GM23338 (cell line): Measurements from ENCODE around the gene EPHA5. TPM values are rescaled to one million over a fixed set of nuclear protein-coding genes. Genes with fewer than 3 reads are reported as not detected.

Experiments used
- ATAC-seq: fragments of 200-7000 bp; cut with Tn5 transposase; 3 replicates; pipeline ENCODE4 v1.9.1; 2020
- DNase-seq: peaks from one replicate; pipeline ENCODE4 v3.0.0-alpha.2; 2015; ENCODE audit warnings: low spot score
- H2AFZ ChIP-seq: fragments of 200-600 bp; sonication (generic); 2 replicates; pipeline ENCODE4 v1.8.0; 2016; ENCODE audit warnings: antibody characterized with exemption, mild to moderate bottlenecking, moderate library complexity
- H3F3A ChIP-seq: fragments of 200-600 bp; sonication (generic); replicated peaks from 2 replicates; pipeline ENCODE4 v1.8.0; 2017; ENCODE audit warnings: antibody characterized with exemption, mixed run types, low read depth
- H3K27ac ChIP-seq: fragments of 200-600 bp; sonication (generic); 2 replicates; pipeline ENCODE4 v1.6.1; 2016; ENCODE audit warnings: low read depth
- H3K27me3 ChIP-seq: fragments of 200-600 bp; sonication (generic); 2 replicates; pipeline ENCODE4 v1.8.0; 2016; ENCODE audit warnings: mild to moderate bottlenecking, mixed run types, moderate library complexity; ENCODE audit not compliant: insufficient read depth
- H3K36me3 ChIP-seq: fragments of 200-600 bp; sonication (generic); 2 replicates; pipeline ENCODE4 v1.8.0; 2016; ENCODE audit warnings: mild to moderate bottlenecking; ENCODE audit not compliant: insufficient read depth
- H3K4me1 ChIP-seq: fragments of 200-600 bp; sonication (generic); 2 replicates; pipeline ENCODE4 v1.8.0; 2016; ENCODE audit warnings: mild to moderate bottlenecking, moderate library complexity; ENCODE audit not compliant: insufficient read depth
- H3K4me2 ChIP-seq: fragments of 200-600 bp; sonication (generic); 2 replicates; pipeline ENCODE4 v1.7.1; 2017; ENCODE audit warnings: mixed run types
- H3K4me3 ChIP-seq: fragments of 200-600 bp; sonication (generic); 2 replicates; pipeline ENCODE4 v1.6.1; 2016; ENCODE audit warnings: mixed run types
- H3K79me2 ChIP-seq: fragments of 200-600 bp; sonication (generic); replicated peaks from 2 replicates; pipeline ENCODE4 v1.8.0; 2017; ENCODE audit warnings: mild to moderate bottlenecking; ENCODE audit not compliant: insufficient read depth
- H3K9me2 ChIP-seq: fragments of 200-600 bp; sonication (generic); 2 replicates; pipeline ENCODE4 v1.8.0; 2017; ENCODE audit not compliant: insufficient read depth
- H4K20me1 ChIP-seq: fragments of 200-600 bp; sonication (generic); replicated peaks from 2 replicates; pipeline ENCODE4 v1.8.0; 2017; ENCODE audit warnings: mild to moderate bottlenecking; ENCODE audit not compliant: insufficient read depth
- H3K27ac Mint-ChIP-seq: 2 replicates; pipeline ENCODE4 v1.8.0; 2020; ENCODE audit warnings: inconsistent platforms, mild to moderate bottlenecking, moderate library complexity, mixed read lengths
- H3K27me3 Mint-ChIP-seq: 3 replicates; pipeline ENCODE4 v1.8.0; 2022; ENCODE audit warnings: low read depth, mild to moderate bottlenecking, moderate library complexity, mixed read lengths, inconsistent platforms; ENCODE audit not compliant: insufficient read depth, poor library complexity
- H3K36me3 Mint-ChIP-seq: 3 replicates; pipeline ENCODE4 v1.8.0; 2021; ENCODE audit warnings: low read depth, mild to moderate bottlenecking, inconsistent platforms, moderate library complexity, mixed read lengths
- H3K4me1 Mint-ChIP-seq: 3 replicates; pipeline ENCODE4 v1.8.0; 2020; ENCODE audit warnings: mild to moderate bottlenecking, inconsistent platforms, mixed read lengths
- H3K4me3 Mint-ChIP-seq: 3 replicates; pipeline ENCODE4 v1.8.0; 2021; ENCODE audit warnings: moderate library complexity, mild to moderate bottlenecking, inconsistent platforms, mixed read lengths
- H3K9me3 Mint-ChIP-seq: 3 replicates; pipeline ENCODE4 v1.8.0; 2020; ENCODE audit warnings: moderate library complexity, mild to moderate bottlenecking, inconsistent platforms, mixed read lengths
- CREB1 ChIP-seq: fragments of 250-450 bp; sonication (Bioruptor Pico); IDR thresholded peaks from 2 replicates; pipeline ENCODE4 v1.5.0; 2020; ENCODE audit warnings: low read depth, mild to moderate bottlenecking, moderate library complexity
- EZH2 ChIP-seq: fragments of 200-600 bp; sonication (generic); IDR thresholded peaks from one replicate; pipeline ENCODE4 v1.8.0; 2017; ENCODE audit warnings: antibody characterized with exemption, mild to moderate bottlenecking, low read depth; ENCODE audit not compliant: unreplicated experiment
- JUNB ChIP-seq: IDR thresholded peaks from one replicate; pipeline ENCODE4 v1.6.1; 2016; ENCODE audit warnings: antibody characterized with exemption; ENCODE audit not compliant: unreplicated experiment
- REST ChIP-seq: IDR thresholded peaks from one replicate; pipeline ENCODE4 v1.6.1; 2018; ENCODE audit warnings: antibody characterized with exemption; ENCODE audit not compliant: unreplicated experiment
- ZNF114 ChIP-seq: fragments of 250-450 bp; sonication (Bioruptor Pico); IDR thresholded peaks from 2 replicates; pipeline ENCODE4 v1.5.0; 2020; ENCODE audit warnings: mild to moderate bottlenecking, moderate library complexity
- ZNF462 ChIP-seq: fragments of 250-450 bp; sonication (Bioruptor Pico); IDR thresholded peaks from 2 replicates; pipeline ENCODE4 v1.5.0; 2020; ENCODE audit warnings: mild to moderate bottlenecking, moderate library complexity
- polyA plus RNA-seq: library from polyadenylated mRNA; unstranded; fragments of >200 nt; fragmentation: Nextera tagmentation; extraction: Ambion mirVana; gene quantifications from 2 replicates; pipeline ENCODE4 v1.2.1, GENCODE V29; 2016
- total RNA-seq: library from RNA; depleted of rRNA; stranded (reverse); fragments of >200 nt; shearing (Covaris generic); gene quantifications from 2 replicates; pipeline ENCODE4 v1.2.3, GENCODE V29; 2014

The EPHA5 gene
- total and polyA plus RNA-seq, 2 experiments from 2014 or later, result 0.05 to 0.24 TPM

GRCh38 chr4:65635051-65635821, 35.1 kb downstream of the EPHA5 start:
- Mint-ChIP-seq H3K9me3 (no peaks in the 10 kb centered on the region), H3K27ac (peak overlapping the region; percentile 86), H3K4me3 (no peak overlapping the region), H3K4me1 (peaks cover 39% of the 10 kb centered on the region), H3K27me3 (no peaks in the 10 kb centered on the region), H3K36me3 (no peaks in the 10 kb centered on the region)
- ATAC-seq (peak; percentile 98), DNase-seq (peak; percentile 57)
- Histone ChIP-seq H3K9me2 (no peaks in the 10 kb centered on the region), H3K27me3 (no peaks in the 10 kb centered on the region), H3K4me2 (peak overlapping the region; percentile 5), H3F3A (no peaks in the 10 kb centered on the region), H3K4me1 (peaks cover 30% of the 10 kb centered on the region), H3K27ac (peak overlapping the region; percentile 59), H3K79me2 (no peaks in the 10 kb centered on the region), H4K20me1 (no peaks in the 10 kb centered on the region), H2AFZ (no peak overlapping the region), H3K36me3 (no peaks in the 10 kb centered on the region), H3K4me3 (no peak overlapping the region)
- TF ChIP-seq ZNF462, result peak; percentile 88
- TF ChIP-seq CREB1 (CRISPR knock-in tag), result no peak
- 0 out of 2 replicates have a peak, but pooled peaks have one; percentile 28 for TF ChIP-seq ZNF114 (CRISPR knock-in tag)
- TF ChIP-seq JUNB, result no peak
- no peak for TF ChIP-seq REST
- no peak for TF ChIP-seq EZH2
